ENCODE measurements around the gene FREM2.

FREM2 gene

DNA sequence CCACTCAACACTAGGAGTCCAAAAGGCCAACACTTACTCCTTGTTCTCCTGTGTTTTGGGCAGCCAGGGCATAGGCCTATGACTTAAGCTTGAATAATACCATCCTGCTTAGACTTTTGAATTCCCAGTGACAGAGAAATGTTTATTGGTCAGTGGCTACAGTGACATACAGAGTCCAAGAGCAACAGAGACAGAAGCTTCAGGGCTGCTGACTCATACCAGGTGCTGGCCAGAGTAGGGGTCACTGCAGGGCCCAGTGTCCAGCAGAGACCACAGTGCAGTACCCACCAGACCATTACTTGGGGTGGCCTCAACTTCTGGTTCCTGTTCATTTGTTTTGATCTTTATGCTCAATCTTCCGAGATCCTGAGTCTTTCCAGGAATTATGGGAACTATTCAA is 6.0 kb upstream of the FREM2 start:
- no peaks in the 10 kb centered on the region for H3K36me3 ChIP-seq (ENCODE audit: control insufficient read depth, insufficient read depth, low read length)
- TF ChIP-seq, protein P1, sequence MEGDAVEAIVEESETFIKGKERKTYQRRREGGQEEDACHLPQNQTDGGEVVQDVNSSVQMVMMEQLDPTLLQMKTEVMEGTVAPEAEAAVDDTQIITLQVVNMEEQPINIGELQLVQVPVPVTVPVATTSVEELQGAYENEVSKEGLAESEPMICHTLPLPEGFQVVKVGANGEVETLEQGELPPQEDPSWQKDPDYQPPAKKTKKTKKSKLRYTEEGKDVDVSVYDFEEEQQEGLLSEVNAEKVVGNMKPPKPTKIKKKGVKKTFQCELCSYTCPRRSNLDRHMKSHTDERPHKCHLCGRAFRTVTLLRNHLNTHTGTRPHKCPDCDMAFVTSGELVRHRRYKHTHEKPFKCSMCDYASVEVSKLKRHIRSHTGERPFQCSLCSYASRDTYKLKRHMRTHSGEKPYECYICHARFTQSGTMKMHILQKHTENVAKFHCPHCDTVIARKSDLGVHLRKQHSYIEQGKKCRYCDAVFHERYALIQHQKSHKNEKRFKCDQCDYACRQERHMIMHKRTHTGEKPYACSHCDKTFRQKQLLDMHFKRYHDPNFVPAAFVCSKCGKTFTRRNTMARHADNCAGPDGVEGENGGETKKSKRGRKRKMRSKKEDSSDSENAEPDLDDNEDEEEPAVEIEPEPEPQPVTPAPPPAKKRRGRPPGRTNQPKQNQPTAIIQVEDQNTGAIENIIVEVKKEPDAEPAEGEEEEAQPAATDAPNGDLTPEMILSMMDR (IDR thresholded peaks at IDR 0.05; ENCODE audit: insufficient read depth, low read length, poor library complexity, severe bottlenecking), result no peak
- no peak for DNase-seq (ENCODE audit: extremely low read depth, insufficient read length)
- no peaks in the 10 kb centered on the region for H3K27me3 ChIP-seq (replicated peaks; ENCODE audit: control insufficient read depth, insufficient read depth, low read length)
- H3K4me3 ChIP-seq (replicated peaks; ENCODE audit: low read depth, low read length), result no peak overlapping the region

GRCh38 chr13:38684714-38685113 is 2.2 kb upstream of the FREM2 start:
- no peaks in the 10 kb centered on the region for H3K27me3 ChIP-seq (replicated peaks; ENCODE audit: control insufficient read depth, insufficient read depth, low read length)
- TF ChIP-seq, protein P1 (IDR thresholded peaks at IDR 0.05; ENCODE audit: insufficient read depth, low read length, poor library complexity, severe bottlenecking), result no peak

DNA sequence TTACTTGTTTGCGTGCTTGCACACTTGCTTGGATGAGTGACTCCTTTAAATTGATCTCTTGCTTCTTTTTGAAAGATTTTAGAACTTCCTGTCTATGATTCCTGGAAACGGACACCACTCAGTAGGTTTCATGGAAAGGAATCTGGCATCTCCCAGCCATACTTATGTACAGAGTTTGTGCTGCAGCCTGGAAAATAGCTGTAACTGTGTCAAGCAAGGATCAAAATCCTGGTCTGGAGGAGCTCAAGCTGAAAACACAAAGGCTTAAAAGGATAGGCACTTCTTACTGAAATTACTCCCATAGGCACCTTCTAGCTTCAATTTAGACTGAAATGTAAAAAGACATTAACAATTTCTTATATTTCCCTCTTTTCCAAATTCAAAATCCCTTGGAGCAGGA is 1.4 kb upstream of the FREM2 start:
- TF ChIP-seq, protein P1 (IDR thresholded peaks at IDR 0.05; ENCODE audit: insufficient read depth, low read length, poor library complexity, severe bottlenecking), result no peak

More at GRCh38 chr13:38684714-38685113, 2.2 kb upstream of the FREM2 start:
- DNase-seq (ENCODE audit: extremely low read depth, insufficient read length), result no peak
- no peaks in the 10 kb centered on the region for H3K36me3 ChIP-seq (ENCODE audit: control insufficient read depth, insufficient read depth, low read length)
- no peak overlapping the region for H3K4me3 ChIP-seq (replicated peaks; ENCODE audit: low read depth, low read length)

DNA sequence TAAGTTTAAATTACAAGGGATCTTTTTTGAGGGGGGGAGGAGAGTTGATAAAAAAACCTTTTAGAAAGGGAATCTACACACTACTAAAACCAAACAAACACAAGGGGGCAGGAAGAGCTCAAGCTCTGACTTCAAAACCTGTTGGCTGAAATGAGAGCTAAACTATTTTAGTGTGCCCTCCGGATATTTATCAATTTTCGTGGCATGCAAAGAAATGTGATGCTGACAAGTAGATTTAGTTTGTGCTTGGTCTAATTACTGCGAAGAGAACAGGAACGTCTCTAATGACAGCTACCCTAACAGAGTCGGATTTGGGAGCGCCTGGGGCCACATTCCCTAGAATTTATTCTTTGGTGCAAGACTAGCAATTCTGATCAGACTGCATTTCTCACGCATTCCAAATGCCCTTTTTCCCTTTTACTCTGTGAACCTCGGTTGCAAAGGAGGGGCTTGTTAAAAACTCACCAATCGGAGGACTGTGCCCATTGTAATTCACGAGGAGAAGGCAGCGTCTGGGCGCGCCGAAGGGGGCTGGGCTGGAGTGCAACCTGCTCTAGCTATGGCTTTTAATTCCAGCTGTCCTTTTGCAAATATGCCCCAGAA is 802 bp upstream of the FREM2 start:
- H3K36me3 ChIP-seq (ENCODE audit: control insufficient read depth, insufficient read depth, low read length), result no peaks in the 10 kb centered on the region
- TF ChIP-seq, protein P1 (IDR thresholded peaks at IDR 0.05; ENCODE audit: insufficient read depth, low read length, poor library complexity, severe bottlenecking), result peak; percentile 31
- no peak for DNase-seq (ENCODE audit: extremely low read depth, insufficient read length)
- no peak overlapping the region for H3K4me3 ChIP-seq (replicated peaks; ENCODE audit: low read depth, low read length)
- H3K27me3 ChIP-seq (replicated peaks; ENCODE audit: control insufficient read depth, insufficient read depth, low read length), result no peaks in the 10 kb centered on the region

More for the DNA sequence above, 1.4 kb upstream of the FREM2 start:
- no peaks in the 10 kb centered on the region for H3K36me3 ChIP-seq (ENCODE audit: control insufficient read depth, insufficient read depth, low read length)
- no peaks in the 10 kb centered on the region for H3K27me3 ChIP-seq (replicated peaks; ENCODE audit: control insufficient read depth, insufficient read depth, low read length)
- DNase-seq (ENCODE audit: extremely low read depth, insufficient read length), result no peak
- H3K4me3 ChIP-seq (replicated peaks; ENCODE audit: low read depth, low read length), result no peak overlapping the region

GRCh38 chr13:38687246-38688229 is 661 bp downstream of the FREM2 start:
- Histone ChIP-seq H3K27me3 (replicated peaks; ENCODE audit: control insufficient read depth, insufficient read depth, low read length) (no peaks in the 10 kb centered on the region), H3K36me3 (ENCODE audit: control insufficient read depth, insufficient read depth, low read length) (no peaks in the 10 kb centered on the region), H3K4me3 (replicated peaks; ENCODE audit: low read depth, low read length) (no peak overlapping the region)
- TF ChIP-seq, protein P1 (IDR thresholded peaks at IDR 0.05; ENCODE audit: insufficient read depth, low read length, poor library complexity, severe bottlenecking), result no peak
- peak; percentile 6 for DNase-seq (ENCODE audit: extremely low read depth, insufficient read length)

Measured in GM06990 (cell line).